Measurements from ENCODE around the gene RTN3.

RTN3 gene

GRCh38 chr11:63738720-63739360 lies 57.5 kb downstream of the RTN3 start:
- no peak for FAIRE-seq

DNA sequence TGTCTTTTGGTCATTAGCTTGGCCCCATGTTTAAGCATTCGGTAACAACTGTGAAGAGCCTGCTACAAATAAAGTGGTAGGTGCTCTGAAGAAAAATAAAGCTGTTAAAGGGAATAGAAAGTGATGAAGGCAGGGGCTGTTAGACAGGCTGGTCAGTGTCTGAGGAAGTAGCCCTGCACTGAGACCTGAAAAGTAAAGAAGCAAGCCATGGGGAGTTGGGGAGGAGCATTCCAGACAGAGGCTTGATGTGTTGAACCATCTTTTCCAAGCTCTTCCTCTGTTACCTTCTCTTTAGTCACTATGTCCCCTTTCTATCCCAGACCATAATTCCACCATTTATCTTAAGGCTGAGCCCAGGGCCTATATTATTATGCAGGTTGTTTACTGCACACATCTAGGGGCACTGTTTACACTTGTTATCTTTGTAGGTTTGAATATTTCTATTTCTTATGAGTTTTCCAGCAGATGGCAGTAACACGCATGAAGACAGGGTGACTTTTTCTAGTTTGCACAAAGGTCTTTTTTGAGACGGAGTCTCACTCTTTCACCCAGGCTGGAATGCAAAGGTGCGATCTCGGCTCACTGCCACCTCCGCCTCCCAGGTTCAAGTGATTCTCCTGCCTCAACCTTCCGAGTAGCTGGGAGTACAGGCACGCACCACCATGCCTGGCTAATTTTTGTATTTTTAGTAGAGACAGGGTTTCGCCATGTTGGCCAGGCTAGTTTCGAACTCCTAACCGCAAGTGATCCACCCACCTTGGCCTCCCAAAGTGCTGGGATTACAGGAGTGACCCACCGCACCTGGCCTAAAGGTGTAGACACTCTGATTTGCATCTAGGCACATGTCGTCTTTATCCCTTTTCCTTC lies 64.2 kb downstream of the RTN3 start:
- FAIRE-seq = no peak

GRCh38 chr11:63747011-63747410 lies 65.7 kb downstream of the RTN3 start:
- no peak for FAIRE-seq

DNA sequence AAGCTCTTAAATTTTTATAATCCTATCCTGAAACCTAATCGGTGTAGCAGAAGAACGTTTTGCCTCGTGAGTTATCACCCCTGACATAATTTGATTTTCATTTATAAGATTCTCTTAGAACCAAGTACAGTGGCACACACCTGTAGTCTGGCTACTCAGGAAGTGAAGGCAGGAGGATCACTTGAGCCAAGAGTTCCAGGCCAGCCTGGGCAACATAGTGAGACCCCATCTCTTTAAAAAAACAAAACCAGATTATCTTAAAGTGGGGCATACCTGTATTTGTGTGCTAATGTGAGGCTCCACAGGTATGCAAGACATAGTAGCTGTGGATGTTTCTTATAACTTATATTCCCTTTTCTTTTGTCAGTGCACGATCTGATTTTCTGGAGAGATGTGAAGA lies 68.3 kb downstream of the RTN3 start:
- FAIRE-seq = no peak

DNA sequence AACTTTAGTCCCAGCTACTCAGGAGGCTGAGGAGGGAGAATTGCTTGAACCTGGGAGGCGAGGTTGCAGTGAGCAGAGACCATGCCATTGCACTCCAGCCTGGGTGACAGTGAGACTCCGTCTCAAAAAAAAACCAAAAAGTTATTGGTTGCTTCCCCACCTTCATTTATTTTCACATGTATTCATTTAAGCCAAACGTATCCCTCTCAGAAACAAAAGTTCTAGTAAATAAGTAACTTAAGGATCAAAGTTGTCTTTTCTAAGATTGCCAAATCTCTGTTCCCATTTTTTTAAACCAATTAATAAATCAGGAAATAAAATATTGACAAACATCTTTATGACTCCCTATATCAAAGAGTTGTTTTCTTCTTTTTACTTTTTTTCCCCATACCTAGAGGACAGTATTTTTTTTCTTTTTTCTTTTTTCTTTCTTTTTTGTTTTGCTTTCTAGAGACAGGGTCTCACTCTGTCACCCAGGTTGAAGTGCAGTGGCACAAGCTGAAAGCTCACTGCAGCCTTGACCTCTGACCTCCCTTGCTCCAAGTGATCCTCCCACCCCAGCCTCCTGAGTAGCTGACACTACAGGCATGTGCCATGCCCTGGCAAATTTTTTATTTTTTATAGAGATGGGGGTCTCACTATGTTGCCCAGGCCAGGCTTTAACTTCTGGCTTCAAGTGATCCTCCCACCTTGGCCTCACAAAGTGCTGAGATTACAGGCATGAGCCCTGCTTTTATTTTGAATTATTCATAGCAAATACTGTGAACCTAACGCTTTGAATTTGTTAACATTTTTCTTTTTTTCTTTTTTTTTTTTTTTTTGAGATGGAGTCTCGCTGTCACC lies 75.8 kb downstream of the RTN3 start:
- FAIRE-seq = no peak

GRCh38 chr11:63760487-63761079 lies 79.3 kb downstream of the RTN3 start:
- no peak for FAIRE-seq

DNA sequence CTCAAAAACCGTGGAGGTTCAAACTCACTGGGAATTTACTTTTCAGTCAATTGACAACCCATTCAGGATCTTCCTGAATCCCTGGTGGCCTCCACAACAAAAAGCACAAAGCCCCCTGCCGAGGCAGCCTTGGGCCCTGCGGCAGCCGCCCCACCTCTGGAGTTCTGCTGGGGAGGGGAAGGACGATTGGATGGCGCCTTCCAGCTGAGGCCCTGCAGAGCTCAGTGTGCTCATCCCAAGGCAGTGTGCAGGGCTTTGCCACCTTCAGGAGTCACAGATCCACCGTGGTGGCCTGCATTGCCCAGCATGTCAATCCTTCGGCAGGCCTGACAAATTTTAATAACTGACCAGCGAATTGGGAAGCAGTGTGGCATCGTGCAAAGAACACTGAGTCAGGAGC lies 79.9 kb downstream of the RTN3 start:
- FAIRE-seq = no peak

DNA sequence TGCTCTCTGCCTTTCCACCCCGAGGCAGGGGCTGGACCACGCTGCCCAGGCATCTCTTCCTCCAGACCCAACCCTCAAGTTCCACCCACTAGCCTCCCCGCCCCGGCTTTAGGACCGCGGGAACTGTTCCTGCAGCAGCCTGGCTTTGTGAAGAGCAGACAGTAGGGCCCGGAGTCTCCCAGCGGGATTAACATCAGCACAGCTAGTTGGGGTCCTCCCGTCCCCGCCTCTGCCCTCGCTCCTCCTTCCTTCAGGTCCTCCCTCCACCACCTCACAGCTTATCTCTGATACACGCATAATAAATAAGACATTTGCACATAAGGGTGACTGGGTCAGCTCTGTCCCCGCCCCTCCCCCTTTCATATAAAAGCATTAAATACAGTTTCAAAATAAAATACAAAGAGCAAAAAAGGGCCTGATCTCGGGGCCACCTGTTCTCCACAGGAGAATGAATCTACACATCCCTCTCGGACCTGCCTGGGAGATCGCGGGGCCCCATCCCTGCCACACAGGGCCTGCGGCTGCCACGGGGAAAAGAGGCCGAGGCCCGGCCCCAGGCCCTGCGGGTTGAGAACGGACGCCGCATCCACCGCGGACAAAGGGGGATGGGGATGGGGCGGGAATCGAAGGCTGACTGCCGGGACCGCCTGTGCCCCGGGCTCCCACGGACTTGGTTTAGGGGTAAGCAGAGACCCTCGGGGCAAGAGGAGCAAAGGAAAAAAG lies 80.8 kb downstream of the RTN3 start:
- no peak for FAIRE-seq

GRCh38 chr11:63762654-63763495 lies 81.6 kb downstream of the RTN3 start:
- no peak for FAIRE-seq

GRCh38 chr11:63763496-63764339 lies 82.4 kb downstream of the RTN3 start:
- FAIRE-seq = no peak

DNA sequence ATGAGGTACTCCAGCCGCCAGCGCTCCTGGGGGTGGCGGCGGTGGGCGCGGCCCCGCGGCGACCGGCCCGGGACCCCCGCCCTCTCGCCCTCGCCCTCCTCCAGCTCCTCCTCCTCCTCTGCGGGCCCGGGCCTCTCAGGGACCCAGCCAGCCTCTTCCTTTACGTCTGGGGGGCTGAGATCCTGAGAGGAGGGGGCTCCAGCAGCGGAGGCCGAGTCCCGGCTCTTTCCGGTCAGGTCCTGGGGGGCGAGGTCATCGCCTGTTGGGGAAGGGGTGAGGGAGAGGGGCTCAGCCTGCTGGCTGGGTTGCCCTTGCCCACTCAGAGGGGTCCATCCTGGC lies 83.0 kb downstream of the RTN3 start:
- FAIRE-seq = no peak

DNA sequence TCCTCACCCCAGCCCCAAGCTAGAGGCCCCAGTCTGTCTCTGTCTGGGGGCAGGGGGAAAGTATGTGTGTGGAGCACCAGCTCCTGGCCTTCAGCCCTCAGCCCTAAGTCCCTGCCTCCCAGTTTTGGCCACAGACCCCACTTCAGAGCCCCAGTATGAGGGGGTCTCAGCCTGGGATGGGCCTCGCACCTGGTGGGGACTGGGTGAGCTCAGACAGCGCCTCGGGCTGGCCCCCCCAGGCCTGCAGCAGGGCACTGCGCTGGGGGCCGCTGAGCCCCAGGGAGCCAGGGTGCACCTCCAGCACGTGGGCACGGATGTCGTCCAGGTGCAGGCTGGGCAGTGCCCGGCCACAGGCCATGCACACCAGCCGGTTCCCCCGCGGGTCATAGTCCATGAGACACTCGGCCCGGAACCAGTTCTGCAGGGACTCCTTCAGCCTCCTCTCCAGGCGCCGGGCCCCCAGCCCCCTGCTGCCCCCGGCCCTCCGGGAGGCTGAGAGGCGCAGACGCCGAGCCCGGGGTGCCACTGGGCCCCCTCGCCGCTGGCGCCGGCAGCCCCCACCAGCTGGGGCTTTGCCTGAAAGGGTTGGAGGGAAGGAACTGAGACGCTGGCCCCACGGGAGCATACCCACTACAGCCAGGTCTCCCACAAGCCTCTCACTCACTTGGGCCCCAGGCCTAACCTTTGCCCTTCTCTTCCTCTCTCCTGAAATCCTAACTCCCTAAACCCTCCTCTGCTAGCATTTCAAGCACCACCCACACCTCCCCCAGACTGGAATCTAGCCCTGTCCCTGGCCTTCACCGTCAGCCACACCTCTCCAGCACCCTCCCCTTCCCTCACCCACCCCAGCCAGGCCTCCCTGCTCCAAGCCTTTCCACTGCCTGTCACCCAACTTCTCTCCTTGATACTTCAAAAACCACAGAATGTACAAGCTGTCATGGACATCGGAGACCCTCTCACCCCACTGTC lies 83.7 kb downstream of the RTN3 start:
- no peak for FAIRE-seq

DNA sequence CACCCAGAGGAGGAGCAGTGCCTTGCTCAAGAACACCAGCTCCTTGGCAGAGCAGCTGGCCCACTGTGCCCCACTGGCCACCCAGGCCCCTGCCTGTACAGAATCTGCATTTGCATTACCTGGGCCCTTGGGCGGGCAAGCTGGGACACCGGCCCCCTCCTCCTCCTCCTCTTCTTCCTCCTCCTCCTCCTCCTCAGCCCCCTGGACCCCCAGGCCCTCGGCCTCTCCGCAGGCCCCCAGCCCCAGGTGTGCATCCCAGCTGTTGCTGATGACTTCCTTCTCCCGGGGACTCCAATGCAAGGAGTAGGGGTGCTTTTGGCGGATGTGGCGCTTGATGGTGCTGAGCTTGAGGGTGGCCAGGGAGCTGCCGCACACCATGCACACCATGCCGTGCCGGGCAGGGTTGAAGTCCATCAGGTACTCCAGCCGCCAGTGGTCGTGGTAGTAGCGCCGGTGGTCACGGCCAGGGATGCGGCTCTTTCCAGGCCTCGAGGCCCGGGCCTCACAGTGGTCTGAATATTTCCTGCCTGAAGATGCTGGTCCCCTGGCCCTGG lies 84.5 kb downstream of the RTN3 start:
- FAIRE-seq = no peak

GRCh38 chr11:63766531-63767235 lies 85.4 kb downstream of the RTN3 start:
- no peak for FAIRE-seq

GRCh38 chr11:63767267-63767564 lies 85.9 kb downstream of the RTN3 start:
- no peak for FAIRE-seq

GRCh38 chr11:63767565-63768236 lies 86.4 kb downstream of the RTN3 start:
- FAIRE-seq = no peak

DNA sequence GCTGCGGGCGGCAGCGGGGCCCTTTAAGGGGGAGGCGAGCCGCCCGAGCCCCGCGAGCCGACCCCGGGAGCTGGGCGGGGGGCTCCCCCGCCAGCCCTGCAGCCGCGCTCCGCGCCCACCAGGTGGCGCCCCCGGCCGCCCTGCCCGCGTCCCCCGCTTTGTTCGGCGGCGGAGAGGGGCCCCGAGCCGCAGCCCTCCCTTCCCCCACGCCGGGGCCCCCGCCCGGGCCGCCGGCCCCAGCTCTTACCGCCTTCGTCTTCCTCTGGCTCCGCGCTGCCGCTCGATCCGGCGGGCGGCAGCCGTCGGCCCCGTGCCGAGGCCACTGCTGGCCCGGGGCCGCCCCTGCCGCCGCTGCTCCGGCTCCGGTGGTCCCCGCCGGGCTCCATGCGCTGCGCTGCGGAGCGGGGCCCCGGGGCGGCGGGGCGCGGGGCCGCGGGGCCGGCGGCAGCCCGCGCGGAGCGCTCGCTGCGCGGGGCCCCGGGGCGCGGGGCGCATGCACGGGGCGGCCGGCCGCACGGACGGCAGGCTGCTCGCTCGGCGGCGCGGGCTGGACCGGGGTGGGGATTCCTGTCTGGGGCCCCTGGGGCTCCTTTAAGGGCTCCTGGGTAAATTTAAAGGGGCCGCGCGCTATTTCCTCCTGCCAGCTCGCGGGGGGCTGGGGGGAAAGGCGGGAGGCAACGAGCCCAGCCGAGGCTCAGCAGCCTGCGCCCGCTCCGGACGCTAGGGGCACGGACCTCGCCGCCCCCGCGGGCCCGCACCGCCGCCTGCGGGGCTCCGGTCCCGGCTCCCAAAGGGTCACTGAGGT lies 87.1 kb downstream of the RTN3 start, which contains the start of gene ZFTA:
Gene ZFTA, minus strand, starts transcription at position 539 of the 805 bp plus-strand sequence. Its CDS starts 153 bp downstream, at position 386.
- no peak for FAIRE-seq

Measured in colon (tissue), 2 donors.